Esophagus squamous epithelium (tissue), 4 donors: ENCODE results near the gene REC114.

Experiments
- POLR2A ChIP-seq, 4 donors: fragments of 450-650 bp; IDR thresholded peaks; one replicate each; pipeline ENCODE4 v1.6.1; 2017; ENCODE audit warnings: antibody characterized with exemption in 4 of 4, mild to moderate bottlenecking in 4 of 4, moderate library complexity in 3 of 4
- TF ChIP-seq, protein P1 (sequence below), 6 experiments: fragments of 450-650 bp in 4 of 6; fragments of 200-600 bp in 2 of 6; sonication (generic) in 2 of 6; IDR thresholded peaks; one replicate each; pipeline ENCODE4 v1.5.1; 2016 to 2019; ENCODE audit warnings: antibody characterized with exemption in 6 of 6, mild to moderate bottlenecking in 4 of 6, moderate library complexity in 4 of 6

DNA sequence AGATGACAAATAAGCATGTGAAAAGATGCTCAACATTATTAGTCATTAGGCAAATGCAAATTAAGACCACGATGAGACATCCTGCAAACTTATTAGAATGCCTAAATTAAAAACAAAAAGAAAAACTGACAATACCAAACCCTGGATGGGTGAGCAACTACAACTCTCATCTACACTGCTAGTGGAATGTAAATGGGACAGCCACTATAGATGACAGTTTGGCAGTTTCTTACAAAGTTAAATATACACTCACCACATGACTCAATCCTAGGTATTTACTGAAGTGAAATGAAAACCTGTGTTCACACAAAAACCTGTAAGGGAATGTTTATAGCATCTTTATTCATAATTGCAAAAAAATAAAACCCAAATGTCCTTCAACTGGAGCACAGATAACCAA, 115.6 kb downstream of the REC114 start:
- TF ChIP-seq, protein P1, sequence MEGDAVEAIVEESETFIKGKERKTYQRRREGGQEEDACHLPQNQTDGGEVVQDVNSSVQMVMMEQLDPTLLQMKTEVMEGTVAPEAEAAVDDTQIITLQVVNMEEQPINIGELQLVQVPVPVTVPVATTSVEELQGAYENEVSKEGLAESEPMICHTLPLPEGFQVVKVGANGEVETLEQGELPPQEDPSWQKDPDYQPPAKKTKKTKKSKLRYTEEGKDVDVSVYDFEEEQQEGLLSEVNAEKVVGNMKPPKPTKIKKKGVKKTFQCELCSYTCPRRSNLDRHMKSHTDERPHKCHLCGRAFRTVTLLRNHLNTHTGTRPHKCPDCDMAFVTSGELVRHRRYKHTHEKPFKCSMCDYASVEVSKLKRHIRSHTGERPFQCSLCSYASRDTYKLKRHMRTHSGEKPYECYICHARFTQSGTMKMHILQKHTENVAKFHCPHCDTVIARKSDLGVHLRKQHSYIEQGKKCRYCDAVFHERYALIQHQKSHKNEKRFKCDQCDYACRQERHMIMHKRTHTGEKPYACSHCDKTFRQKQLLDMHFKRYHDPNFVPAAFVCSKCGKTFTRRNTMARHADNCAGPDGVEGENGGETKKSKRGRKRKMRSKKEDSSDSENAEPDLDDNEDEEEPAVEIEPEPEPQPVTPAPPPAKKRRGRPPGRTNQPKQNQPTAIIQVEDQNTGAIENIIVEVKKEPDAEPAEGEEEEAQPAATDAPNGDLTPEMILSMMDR (IDR thresholded peaks at IDR 0.05), result no peak
- no peak for TF ChIP-seq POLR2A (IDR thresholded peaks at IDR 0.05)
